ENCODE results near the gene PPM1G.
"Not testable (repeated sequence)": the region's sequence is repeated elsewhere in the genome, so short reads cannot be mapped to it uniquely, and the experiment has no call there.

PPM1G gene

GRCh38 chr2:27428213-27428977 lies 19.0 kb upstream of the PPM1G start, which contains the start of gene NRBP1:
Gene NRBP1 (plus strand): TSS chr2:27428631. CDS start chr2:27433274, 4,643 bp downstream.
- peak; percentile 86 for DNase-seq (ENCODE audit: low read depth)
- no peak for TF ChIP-seq CTCF (IDR thresholded peaks at IDR 0.05; ENCODE audit: low read length, missing control alignments)
- peak within 1 kb of the TSS; percentile 86 for H3K4me3 ChIP-seq (replicated peaks; ENCODE audit: low read depth, low read length)

GRCh38 chr2:27427863-27428212 lies 18.4 kb upstream of the PPM1G start:
- peak overlapping the region; percentile 86 for H3K4me3 ChIP-seq (replicated peaks; ENCODE audit: low read depth, low read length)
- DNase-seq (ENCODE audit: low read depth), result no peak
- TF ChIP-seq CTCF (IDR thresholded peaks at IDR 0.05; ENCODE audit: low read length, missing control alignments), result no peak

DNA sequence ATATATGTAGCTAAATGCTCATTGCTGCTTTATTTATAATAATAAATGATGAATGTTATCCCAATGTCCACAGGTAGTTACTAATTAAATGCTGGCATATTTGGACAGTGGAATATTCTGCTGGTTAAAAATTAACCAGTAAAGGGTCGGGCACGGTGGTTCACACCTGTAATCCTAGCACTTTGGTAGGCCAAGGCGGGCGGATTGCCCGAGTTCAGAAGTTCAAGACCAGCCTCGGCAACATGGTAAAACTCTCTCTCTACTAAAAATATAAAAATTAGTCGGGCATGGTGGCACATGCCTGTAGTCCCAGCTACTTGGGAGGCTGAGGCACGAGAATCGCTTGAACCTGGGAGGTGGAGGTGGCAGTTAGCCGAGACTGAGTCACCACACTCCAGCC lies 15.6 kb upstream of the PPM1G start:
- not testable (repeated sequence) for DNase-seq (ENCODE audit: low read depth); H3K4me3 ChIP-seq (replicated peaks; ENCODE audit: low read depth, low read length)

- no peak overlapping the region for H3K4me3 ChIP-seq (replicated peaks; ENCODE audit: low read depth, low read length)
- no peak for DNase-seq (ENCODE audit: low read depth)
- no peak for TF ChIP-seq CTCF (IDR thresholded peaks at IDR 0.05; ENCODE audit: low read length, missing control alignments)
Measured at GRCh38 chr2:27422958-27423357, 13.6 kb upstream of the PPM1G start.

GRCh38 chr2:27421660-27422250 lies 12.4 kb upstream of the PPM1G start:
- TF ChIP-seq CTCF (IDR thresholded peaks at IDR 0.05; ENCODE audit: low read length, missing control alignments), result no peak
- DNase-seq (ENCODE audit: low read depth), result no peak
- no peak overlapping the region for H3K4me3 ChIP-seq (replicated peaks; ENCODE audit: low read depth, low read length)

DNA sequence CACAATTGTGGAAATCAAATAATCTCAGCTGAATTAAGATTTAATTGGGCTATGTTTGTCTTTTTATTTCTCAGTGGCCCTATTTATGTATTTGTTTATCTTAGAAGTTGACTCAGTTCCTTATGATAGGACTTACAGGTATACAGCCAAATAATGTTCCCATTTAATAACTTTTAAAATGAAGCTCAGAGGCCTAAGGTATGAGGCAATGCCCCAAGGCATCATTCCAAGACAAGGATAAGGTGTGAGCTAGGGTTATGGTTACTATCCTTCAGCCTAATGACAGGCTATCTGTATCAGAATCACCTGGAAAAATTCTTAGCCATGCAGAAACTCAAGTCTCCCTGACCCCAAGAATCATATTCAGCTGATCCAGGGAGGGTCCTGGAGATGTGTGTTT lies 11.6 kb upstream of the PPM1G start:
- TF ChIP-seq CTCF (IDR thresholded peaks at IDR 0.05; ENCODE audit: low read length, missing control alignments), result no peak

GRCh38 chr2:27416151-27416550 lies 6.8 kb upstream of the PPM1G start:
- H3K4me3 ChIP-seq (replicated peaks; ENCODE audit: low read depth, low read length), result no peak overlapping the region
- no peak for DNase-seq (ENCODE audit: low read depth)
- TF ChIP-seq CTCF (IDR thresholded peaks at IDR 0.05; ENCODE audit: low read length, missing control alignments), result no peak

More for the DNA sequence above, 11.6 kb upstream of the PPM1G start:
- DNase-seq (ENCODE audit: low read depth), result no peak
- H3K4me3 ChIP-seq (replicated peaks; ENCODE audit: low read depth, low read length), result no peak overlapping the region

Data from fibroblast of pulmonary artery (primary cell).